Panc1 (cell line): ENCODE data around the gene ZNF575. TPM values are rescaled to one million over a fixed set of nuclear protein-coding genes. Genes with fewer than 3 reads are reported as not detected.

Source experiments
- ATAC-seq: fragments of 200-7000 bp; cut with Tn5 transposase; 2 replicates; pipeline ENCODE4 v1.9.1; 2020; ENCODE audit warnings: mild to moderate bottlenecking, moderate library complexity
- BruUV-seq: library from RNA; stranded (reverse); fragments of 400-500 nt; replicated peaks from 2 replicates; lab custom pipeline; 2021; lab: Mats Ljungman, UMichigan
- CTCF ChIA-PET: fragments of 300-600 bp; sonication (Branson Sonifier 250); formaldehyde crosslinking; loops from one replicate; lab custom pipeline; 2022; ENCODE audit warnings: antibody characterized with exemption; lab: Charles Lee
- POLR2A ChIA-PET: fragments of 300-600 bp; sonication (Branson Sonifier 250); formaldehyde crosslinking; loops from one replicate; lab custom pipeline; 2022; ENCODE audit warnings: antibody characterized with exemption; lab: Charles Lee
- DNase-seq: peaks from one replicate; pipeline ENCODE4 v3.0.0-alpha.2; 2010; ENCODE audit warnings: low read depth, low spot score
- H3K27ac ChIP-seq: 2 replicates; pipeline ENCODE4 v1.5.1; 2011; ENCODE audit warnings: mild to moderate bottlenecking, low read length, inconsistent platforms
- H3K27me3 ChIP-seq: fragments of 200-500 bp; sonication (Bioruptor generic); 2 replicates; pipeline ENCODE4 v1.6.0; 2014; ENCODE audit warnings: low read length, inconsistent platforms; ENCODE audit not compliant: control insufficient read depth, insufficient read depth
- H3K36me3 ChIP-seq: fragments of 200-500 bp; sonication (Bioruptor generic); 2 replicates; pipeline ENCODE4 v1.5.1; 2014; ENCODE audit warnings: inconsistent platforms, mild to moderate bottlenecking, low read length, moderate library complexity; ENCODE audit not compliant: control insufficient read depth, insufficient read depth
- H3K4me1 ChIP-seq: 2 replicates; pipeline ENCODE4 v1.5.1; 2011; ENCODE audit warnings: inconsistent platforms, mild to moderate bottlenecking, low read length, moderate library complexity; ENCODE audit not compliant: control insufficient read depth, insufficient read depth
- H3K4me3 ChIP-seq, 2 experiments: 2 replicates each; pipeline ENCODE4 v1.5.1; 2011 to 2012; ENCODE audit warnings: low read depth in 2 of 2, low read length in 2 of 2, mild to moderate bottlenecking in 2 of 2, inconsistent platforms in 1 of 2, moderate library complexity in 1 of 2
- H3K9me3 ChIP-seq: fragments of 200-500 bp; sonication (Bioruptor generic); 2 replicates; pipeline ENCODE4 v1.5.1; 2014; ENCODE audit warnings: low read depth, mild to moderate bottlenecking, inconsistent platforms, low read length, moderate library complexity; ENCODE audit not compliant: control insufficient read depth, insufficient read depth
- POLR2AphosphoS5 ChIP-seq: IDR thresholded peaks from 2 replicates; pipeline ENCODE4 v1.6.1; 2012; ENCODE audit warnings: mild to moderate bottlenecking, low read depth, low read length, moderate library complexity
- SIN3A ChIP-seq: IDR thresholded peaks from 2 replicates; pipeline ENCODE4 v1.6.1; 2012; ENCODE audit warnings: low read depth, mild to moderate bottlenecking, low read length, moderate library complexity, borderline replicate concordance; ENCODE audit not compliant: insufficient read depth
- TCF7L2 ChIP-seq: IDR thresholded peaks from 2 replicates; pipeline ENCODE4 v1.6.1; 2011; ENCODE audit warnings: mild to moderate bottlenecking, low read depth, low read length, inconsistent platforms
- in situ Hi-C: cut with HindIII; loops from 2 replicates; pipeline ENCODE4 v1.10.0; 2016; ENCODE audit warnings: low sequenced_read_pairs, low pct_unique_long_range_greater_than_20kb
- intact Hi-C: fragments of 100-400 bp; cut with micrococcal nuclease; formaldehyde crosslinking; loops from one replicate; pipeline ENCODE4 v1.10.0; 2022; ENCODE audit not compliant: unreplicated experiment
- total RNA-seq: library from RNA; stranded (reverse); gene quantifications from one replicate; pipeline ENCODE4 v1.2.1, GENCODE V29; 2021; ENCODE audit not compliant: unreplicated experiment
- TF ChIP-seq, protein P1 (sequence below), 2 experiments: IDR thresholded peaks; 2 replicates each; pipeline ENCODE4 v1.6.1; 2011 to 2012; ENCODE audit warnings: low read depth in 2 of 2, control low read depth in 1 of 2, low read length in 1 of 2, mild to moderate bottlenecking in 1 of 2, moderate library complexity in 1 of 2; ENCODE audit not compliant: insufficient read depth in 1 of 2
- TF ChIP-seq, protein P2 (sequence below): fragments of 450-650 bp; IDR thresholded peaks from 2 replicates; pipeline ENCODE4 v1.5.1; 2017; ENCODE audit warnings: mild to moderate bottlenecking

The ZNF575 gene
- total RNA-seq, 1 experiment from 2014 or later = 1.9 TPM

DNA sequence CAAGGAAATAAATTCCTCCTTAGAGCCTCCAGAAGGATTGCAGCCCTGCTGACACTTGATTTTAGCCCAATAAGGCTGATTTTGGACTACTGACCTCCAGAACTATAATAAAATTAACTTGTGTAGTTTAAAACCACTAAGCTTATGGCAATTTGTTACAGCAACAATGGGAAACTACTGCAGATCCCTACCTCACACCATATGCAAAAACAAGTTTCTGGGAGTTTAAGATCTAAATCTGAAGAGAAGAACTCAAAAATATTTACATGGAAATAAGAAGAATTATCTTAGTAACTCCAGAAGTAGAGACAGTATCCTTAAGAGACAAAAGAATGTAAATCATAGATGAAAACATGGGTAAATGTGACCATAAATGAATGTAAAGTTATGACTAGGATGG, 5.9 kb downstream of the ZNF575 start:
- BruUV-seq = no TSS peak
- ChIA-PET POLR2A (no interaction called here), CTCF (no interaction called here)
- Histone ChIP-seq H3K9me3 (no peaks in the 10 kb centered on the region), H3K4me3 (no peak overlapping the region), H3K27me3 (no peaks in the 10 kb centered on the region), H3K27ac (no peak overlapping the region), H3K36me3 (no peaks in the 10 kb centered on the region), H3K4me1 (no peaks in the 10 kb centered on the region)
- no peak for DNase-seq
- TF ChIP-seq POLR2AphosphoS5 (no peak), TCF7L2 (no peak), SIN3A (no peak)
- TF ChIP-seq, protein P1, sequence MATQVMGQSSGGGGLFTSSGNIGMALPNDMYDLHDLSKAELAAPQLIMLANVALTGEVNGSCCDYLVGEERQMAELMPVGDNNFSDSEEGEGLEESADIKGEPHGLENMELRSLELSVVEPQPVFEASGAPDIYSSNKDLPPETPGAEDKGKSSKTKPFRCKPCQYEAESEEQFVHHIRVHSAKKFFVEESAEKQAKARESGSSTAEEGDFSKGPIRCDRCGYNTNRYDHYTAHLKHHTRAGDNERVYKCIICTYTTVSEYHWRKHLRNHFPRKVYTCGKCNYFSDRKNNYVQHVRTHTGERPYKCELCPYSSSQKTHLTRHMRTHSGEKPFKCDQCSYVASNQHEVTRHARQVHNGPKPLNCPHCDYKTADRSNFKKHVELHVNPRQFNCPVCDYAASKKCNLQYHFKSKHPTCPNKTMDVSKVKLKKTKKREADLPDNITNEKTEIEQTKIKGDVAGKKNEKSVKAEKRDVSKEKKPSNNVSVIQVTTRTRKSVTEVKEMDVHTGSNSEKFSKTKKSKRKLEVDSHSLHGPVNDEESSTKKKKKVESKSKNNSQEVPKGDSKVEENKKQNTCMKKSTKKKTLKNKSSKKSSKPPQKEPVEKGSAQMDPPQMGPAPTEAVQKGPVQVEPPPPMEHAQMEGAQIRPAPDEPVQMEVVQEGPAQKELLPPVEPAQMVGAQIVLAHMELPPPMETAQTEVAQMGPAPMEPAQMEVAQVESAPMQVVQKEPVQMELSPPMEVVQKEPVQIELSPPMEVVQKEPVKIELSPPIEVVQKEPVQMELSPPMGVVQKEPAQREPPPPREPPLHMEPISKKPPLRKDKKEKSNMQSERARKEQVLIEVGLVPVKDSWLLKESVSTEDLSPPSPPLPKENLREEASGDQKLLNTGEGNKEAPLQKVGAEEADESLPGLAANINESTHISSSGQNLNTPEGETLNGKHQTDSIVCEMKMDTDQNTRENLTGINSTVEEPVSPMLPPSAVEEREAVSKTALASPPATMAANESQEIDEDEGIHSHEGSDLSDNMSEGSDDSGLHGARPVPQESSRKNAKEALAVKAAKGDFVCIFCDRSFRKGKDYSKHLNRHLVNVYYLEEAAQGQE (IDR thresholded peaks at IDR 0.05; ENCODE audit: insufficient read depth in 1 of 2, low read depth in 2 of 2, low read length in 1 of 2) = no peak
- TF ChIP-seq, protein P2, sequence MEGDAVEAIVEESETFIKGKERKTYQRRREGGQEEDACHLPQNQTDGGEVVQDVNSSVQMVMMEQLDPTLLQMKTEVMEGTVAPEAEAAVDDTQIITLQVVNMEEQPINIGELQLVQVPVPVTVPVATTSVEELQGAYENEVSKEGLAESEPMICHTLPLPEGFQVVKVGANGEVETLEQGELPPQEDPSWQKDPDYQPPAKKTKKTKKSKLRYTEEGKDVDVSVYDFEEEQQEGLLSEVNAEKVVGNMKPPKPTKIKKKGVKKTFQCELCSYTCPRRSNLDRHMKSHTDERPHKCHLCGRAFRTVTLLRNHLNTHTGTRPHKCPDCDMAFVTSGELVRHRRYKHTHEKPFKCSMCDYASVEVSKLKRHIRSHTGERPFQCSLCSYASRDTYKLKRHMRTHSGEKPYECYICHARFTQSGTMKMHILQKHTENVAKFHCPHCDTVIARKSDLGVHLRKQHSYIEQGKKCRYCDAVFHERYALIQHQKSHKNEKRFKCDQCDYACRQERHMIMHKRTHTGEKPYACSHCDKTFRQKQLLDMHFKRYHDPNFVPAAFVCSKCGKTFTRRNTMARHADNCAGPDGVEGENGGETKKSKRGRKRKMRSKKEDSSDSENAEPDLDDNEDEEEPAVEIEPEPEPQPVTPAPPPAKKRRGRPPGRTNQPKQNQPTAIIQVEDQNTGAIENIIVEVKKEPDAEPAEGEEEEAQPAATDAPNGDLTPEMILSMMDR = no peak
- in situ Hi-C loops = no loop called here
- intact Hi-C loops = no loop called here
- no peak for ATAC-seq

DNA sequence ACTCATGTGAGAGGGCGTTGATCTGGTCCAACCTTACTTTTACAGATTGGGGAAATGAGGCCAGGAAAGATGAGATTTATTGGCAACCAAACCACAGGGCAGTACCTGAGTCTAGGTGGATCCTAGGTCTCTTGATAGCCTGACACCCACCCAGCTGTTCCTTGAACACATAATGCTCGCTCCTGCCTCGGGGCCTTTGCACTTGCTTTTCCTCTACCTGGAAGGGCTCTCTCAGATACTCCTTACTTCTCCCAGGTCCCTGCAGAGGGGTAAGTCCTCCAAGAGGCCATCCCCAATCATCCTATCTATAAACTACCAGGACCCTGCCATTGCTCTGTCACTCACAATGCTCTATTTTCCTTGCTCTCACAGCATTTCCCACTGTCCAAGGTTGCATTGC, 7.4 kb downstream of the ZNF575 start:
- H3K4me3 ChIP-seq = no peak overlapping the region
- no peaks in the 10 kb centered on the region for H3K4me1 ChIP-seq
- intact Hi-C loops = no loop called here
- no TSS peak for BruUV-seq
- ChIA-PET POLR2A (no interaction called here), CTCF (no interaction called here)
- no peak for DNase-seq
- no peak for ATAC-seq
- H3K27me3 ChIP-seq = no peaks in the 10 kb centered on the region
- H3K27ac ChIP-seq = no peak overlapping the region
- no peaks in the 10 kb centered on the region for H3K9me3 ChIP-seq
- in situ Hi-C loops = no loop called here
- no peaks in the 10 kb centered on the region for H3K36me3 ChIP-seq
- TF ChIP-seq POLR2AphosphoS5 (no peak), SIN3A (no peak), TCF7L2 (no peak)
- TF ChIP-seq, protein P2 = no peak
- TF ChIP-seq, protein P1 (IDR thresholded peaks at IDR 0.05; ENCODE audit: insufficient read depth in 1 of 2, low read depth in 2 of 2, low read length in 1 of 2) = no peak
